ENCODE data around the gene SORT1.
"Not testable (repeated sequence)": the region's sequence is repeated elsewhere in the genome, so short reads cannot be mapped to it uniquely, and the experiment has no call there.

Gene SORT1

DNA sequence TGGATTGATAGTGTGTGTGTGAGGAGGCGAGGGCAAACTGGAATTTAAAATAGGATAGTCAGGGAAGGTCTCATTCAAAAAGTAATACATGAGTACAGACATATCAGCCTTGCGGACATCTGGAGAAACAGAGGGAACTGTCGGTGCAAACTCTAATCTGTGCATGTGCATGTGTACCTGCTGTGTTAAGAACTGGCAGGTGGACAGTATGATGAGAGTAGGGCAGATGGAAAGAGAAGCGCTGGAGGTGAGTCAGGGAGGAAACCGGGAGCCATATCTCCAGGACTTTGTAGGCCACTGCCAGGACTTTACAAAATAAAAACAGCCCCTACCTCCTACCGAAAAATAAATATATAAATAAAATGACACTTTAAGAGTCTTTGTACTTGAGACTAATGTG lies 59.6 kb downstream of the SORT1 start:
- DNase-seq, result no peak

DNA sequence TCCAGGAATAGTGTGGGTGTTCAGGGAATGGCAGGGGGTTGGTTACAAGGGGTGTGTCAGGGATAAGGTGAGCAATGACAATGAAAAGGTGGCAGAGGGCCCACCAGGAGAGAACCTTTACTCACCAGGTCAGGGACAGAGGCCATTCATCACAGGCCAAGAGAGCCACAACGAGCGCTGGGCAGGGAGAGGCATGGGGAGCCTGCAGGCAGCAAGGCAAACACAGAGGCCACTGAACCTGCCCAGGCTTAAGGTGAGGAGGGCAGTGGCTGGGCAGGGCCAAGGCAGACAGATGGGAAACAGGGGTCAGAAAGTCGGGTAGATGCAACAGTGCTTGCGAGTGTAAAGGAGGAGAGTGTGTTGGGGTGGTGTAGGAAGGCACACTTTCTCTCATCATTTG lies 62.6 kb downstream of the SORT1 start:
- no peak for DNase-seq

DNA sequence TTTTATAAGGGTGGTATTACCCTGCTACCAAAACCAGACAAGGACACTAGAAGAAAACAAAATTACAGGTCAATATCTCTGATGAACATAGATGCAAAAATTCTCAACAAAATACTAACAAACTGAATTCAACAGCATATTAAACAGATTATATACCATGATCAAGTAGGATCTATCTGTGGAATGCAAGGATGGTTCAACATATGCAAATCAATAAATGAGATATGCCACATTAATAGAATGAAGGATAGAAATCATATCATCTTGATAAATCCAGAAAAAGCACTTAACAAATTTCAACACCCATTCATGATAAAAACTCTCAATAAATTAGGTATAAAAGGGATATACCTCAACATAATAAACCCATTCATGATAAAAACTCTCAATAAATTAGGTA lies 66.6 kb downstream of the SORT1 start:
- DNase-seq, result no peak

DNA sequence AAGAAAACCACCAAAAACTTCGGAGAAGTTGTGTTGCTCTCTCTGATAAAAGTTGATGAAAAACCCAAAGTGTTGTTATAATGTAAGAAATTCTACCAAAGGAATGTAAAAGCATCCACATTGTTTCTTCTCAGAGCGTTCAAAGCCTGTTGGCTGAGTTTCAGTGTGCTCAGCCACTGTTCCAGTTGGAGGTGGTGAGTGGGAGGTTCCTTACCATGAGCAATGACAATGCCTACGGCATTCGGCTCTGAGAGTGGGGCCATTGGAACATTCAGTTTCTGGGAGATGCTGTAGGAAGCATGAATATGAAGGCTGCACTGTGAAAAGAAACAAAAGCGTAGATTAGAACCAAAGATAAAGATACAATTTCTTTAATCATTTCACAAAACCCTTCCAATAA lies 70.4 kb downstream of the SORT1 start:
- DNase-seq, result no peak

DNA sequence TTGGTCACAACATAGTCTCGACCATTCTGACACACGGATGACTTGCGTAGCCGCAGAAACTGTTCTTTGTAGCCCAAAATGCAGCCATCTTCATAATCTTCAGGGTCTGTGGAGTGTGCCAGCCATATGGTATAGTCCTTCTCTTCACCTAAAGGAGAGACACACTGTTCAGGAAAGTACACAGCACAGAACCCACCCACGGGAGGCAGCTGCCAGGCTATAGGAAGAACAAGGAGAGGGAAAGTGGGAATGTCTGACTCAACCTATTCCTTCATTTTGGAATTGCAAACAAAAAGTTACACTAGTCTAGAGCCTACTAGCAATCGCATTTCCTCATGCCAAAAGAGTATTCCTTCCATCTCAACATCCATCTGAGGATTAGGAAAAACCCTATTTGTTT lies 74.7 kb downstream of the SORT1 start:
- no peak for DNase-seq

DNA sequence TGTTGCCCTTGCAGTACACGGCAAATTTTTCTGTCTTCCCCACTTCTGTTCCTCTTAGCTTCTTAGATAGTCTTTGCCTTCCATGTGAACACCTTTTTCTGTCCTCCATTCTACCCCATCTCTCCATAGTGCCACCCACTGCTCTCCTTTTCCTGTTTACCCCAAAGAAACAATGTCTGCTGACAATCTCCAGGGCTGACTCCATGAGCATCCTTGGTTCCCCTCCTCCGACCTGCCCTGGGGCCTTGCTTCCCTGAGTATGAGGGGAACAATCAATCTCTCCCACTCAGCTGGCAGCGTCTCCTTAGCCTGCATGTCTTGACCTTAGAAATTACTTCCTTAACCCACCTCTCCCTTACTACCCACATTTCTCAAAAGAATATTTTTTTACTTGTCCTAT lies 78.6 kb downstream of the SORT1 start:
- no peak for DNase-seq

DNA sequence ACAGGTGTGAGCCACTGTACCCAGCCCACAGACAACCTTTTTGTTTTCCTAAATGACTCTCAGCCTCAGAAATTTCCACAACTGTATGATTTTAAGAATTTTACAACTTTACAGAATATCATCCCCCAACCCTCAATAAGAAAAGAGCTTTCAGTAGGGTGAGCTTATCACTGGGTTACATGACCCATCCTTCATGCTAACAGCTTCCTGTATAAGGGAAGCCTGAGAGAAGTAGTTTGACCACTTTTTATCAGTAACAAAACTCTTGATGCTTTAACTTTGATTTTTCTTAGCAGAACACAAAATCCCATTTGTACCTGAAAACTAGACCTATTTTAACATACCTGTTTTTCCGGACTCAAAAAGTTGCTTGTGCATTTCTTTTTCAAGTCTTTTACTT lies 81.2 kb downstream of the SORT1 start:
- no peak for DNase-seq

DNA sequence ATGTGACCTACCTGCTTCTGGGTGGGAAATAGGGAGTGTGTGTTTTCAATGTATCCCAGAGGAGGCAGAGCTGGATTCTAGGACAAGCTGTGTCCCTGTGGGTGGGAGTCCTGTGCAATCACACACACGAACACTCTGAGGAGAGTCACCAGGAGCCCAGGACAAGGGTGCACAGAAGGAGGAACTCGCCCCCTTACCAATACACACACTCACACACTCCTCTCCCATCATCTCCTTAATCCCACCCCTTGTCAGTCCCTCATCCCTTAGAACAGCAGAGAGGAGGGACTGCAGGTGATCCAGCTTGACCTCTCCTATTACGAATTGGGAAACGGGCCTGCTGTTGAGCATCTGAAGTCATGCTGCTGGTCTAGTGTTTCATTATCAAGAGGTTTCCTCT lies 82.4 kb downstream of the SORT1 start:
- no peak for DNase-seq

DNA sequence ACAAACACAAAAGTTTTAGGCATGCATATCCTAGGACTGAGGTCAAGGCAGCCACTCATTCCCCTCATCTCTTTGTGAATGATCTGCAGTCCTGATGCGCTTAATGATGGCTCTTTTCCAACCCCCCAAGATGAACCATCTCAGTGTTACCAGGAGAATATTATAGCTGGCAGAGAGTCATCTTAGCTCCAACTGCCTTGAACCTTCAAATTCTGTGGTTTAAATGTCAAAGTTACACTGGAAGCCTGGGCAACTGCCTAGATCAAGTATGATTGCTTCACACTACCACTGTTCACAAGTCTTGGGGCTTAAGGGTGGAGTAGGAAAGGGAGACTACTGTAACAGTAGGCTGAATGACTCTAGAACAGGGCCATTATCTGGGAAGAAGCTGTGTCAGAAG lies 82.9 kb downstream of the SORT1 start:
- DNase-seq, result no peak

DNA sequence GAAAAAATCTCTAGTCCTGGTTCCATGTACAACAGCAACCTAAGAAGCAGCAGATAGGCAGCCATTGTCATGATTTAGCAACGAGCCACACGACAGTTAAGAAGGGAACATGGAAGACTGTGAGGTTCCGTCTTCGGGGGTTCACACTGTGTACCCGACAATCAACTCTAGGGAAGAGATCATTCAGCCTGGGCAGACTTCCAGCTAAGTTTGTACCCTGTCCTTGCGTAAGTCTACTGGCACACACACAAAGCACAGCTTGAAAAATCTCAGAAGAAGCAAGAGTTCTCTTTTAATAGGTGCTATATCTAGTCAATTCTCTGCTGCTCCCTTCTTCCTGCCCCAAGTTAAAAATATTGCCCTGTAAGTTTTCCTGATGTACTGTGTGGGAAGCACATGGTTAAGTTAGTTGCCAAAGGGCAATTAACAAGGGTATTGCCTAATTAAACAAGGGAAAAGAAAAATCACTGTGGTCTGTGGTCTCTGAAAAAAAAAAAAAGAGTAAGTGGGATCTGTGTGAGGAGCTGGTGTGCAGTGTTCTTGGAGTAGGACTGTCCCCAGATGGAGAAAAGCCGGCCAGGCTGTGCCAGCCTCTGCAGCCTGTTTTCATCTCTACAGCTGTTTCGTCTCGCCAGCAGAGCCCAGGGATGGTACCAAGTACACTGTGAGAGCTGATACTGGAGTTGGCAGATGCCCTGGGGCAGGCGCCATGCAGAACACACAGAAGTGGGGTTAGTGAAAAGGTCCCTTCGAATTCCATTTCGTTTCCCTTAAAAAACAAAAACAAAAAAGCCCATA lies 84.5 kb downstream of the SORT1 start:
- no peak for DNase-seq

DNA sequence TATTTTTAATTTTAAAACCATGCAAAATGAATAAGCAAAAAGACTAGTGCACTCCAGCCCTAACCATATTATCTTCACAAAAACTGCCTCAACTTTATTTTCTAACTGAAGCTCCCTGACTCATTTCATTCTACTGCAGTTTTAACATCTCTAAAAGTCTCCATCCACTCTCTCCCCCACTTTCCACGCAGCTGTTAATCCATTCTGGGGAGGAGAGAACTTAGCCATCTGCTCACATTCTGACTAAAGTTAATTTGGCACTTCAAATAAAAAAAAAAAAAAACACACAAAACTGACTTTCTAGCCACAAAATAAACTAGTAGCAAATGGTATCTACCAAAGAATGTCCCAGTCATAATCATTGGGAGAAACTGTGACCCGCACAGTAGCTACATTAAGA lies 85.5 kb downstream of the SORT1 start:
- no peak for DNase-seq

DNA sequence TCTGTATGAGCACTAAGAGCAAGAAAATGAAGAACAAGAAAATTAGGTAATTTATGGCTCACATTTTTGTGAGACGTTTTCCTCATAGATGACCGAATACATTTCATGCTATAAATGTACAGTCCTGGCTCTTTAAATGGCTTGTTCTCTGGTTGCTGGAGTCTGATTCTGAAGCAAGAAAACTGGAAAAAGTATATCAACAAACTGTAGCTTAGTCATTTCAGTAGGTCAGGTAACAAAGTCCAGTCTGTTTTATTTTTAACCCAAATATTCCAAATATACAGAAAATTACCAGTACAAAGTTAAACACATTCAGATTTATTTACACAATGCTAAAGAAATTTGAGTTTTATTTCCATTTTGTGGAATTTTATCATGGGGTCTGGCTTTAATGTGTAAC lies 88.4 kb downstream of the SORT1 start:
- DNase-seq, result no peak

DNA sequence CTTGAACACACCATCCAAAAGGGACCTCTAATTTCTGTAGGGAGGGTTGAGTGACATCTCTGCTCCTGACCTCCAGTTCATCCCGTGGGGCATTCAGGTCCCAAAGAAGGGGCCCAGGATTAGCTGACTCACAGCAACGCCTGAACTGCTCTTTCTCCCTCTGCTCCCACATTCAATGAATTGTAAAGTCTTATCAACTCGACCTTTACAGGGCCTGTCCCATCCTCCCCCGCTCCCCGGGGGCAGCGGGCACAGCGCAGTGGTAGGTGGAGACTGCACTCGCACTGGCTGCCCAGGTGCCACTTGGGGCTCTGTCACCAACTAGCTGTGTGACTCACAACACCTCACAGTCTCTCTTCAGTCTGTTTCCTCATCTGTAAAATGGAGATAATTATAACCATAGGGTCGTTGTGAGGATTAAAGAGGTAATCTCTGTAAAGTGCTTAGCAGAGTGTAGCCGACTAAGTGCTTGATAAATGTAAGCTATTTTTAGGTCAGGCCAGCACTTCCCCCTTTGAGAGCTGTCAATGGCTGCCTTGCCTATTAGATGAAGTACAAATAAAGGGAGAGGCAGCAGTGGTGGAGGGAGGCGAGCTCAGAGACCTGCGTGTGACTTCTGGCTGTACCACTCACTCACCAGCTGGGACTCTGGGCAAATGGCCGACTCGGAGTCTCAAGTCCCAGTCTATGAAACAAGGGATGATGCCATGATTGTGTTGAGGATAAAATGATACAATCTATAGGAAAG lies 90.3 kb downstream of the SORT1 start:
- DNase-seq, result no peak

DNA sequence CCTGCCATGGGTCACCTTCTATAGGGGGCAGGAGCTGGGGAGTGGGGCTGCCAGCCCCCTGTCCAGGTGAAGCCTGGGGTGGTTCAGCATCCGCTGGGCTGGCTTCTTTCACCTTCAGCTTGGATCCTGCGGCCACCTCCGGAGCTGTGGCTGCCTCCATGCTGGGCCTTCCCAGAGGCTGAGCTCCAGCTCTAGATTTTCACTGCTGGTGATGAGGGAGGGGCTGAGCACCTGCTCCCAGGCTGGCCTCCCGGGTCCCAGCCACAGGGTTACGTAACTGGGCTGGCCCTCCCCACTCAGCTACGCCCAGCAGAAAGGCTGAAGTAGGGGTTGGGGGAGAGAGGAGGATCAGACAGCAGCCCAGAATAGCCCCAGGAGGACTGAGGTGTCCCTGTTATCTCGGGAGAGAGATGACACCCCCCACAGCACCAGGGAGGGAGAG lies 90.9 kb downstream of the SORT1 start, which contains the start of gene MYBPHL:
TSS of gene MYBPHL (minus strand) at position 180 of the 442 bp plus-strand sequence. CDS start at position 160, 20 bp downstream.
- DNase-seq, result no peak

DNA sequence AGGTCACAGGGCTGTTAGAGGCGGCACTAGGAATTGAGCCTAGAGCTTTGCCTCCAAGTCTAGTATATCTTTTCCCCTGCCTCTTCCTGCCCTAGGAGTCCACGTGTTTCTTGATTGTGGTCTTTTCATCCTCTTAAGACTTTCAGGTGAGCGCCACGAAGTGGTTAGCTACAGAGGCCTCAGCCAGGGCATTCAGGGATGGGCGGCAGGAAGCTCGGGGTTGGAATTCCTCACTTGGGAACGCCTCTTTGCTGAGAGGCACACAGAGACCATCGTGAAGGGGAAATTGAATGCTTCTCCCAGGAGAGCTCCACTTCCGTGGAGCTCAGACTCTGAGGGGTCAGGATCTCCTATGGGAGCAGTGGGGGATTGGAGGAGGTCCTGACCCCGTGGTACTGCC lies 91.7 kb downstream of the SORT1 start:
- DNase-seq, result not testable (repeated sequence)

DNA sequence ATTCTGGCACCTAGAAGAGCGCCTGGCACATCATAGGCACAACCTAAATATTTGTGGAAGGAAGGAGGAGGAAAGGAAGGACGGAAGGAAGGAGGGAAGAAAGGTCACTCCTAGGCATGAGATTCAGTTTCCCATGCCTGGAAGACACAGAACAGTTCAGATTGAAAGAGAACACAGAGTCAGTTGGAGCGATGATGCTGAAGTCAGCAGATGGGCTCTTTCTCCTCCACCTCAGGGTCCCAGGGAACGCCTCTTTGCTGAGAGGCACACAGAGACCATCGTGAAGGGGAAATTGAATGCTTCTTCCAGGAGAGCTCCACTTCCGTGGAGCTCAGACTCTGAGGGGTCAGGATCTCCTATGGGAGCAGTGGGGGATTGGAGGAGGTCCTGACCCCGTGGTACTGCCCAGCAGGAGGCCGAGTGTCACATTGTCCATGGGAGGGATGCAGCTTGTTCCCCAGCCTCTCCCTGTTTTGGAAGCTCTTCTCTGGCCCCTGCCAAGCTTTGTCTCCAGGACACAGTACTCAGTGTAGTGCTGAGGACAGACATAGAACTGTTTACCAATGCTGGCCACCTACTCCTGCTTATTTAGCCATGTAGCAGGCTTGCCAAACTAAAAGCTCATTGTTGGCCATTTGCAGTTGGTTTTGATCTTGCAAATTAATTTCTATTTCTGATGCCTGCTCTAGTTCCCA lies 93.3 kb downstream of the SORT1 start:
- no peak for DNase-seq

DNA sequence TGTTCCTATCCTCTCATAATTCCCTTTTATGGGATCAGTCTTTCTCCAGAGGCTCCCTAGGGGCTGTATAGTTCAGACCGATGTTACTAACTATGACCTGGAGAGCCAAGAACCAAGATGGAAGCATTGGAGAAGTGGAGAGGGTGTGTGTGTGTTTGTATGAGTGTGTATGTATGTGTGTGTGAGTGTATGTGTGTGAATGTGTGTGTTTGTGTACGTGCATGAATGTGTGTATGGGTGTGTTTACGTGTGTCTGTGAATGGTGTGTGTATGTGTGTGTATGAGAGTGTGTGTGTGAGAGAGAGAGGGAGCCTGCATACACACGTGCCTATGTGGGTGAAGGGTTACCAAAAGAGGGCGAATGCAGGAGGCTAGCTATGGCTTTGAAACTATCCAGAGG lies 95.8 kb downstream of the SORT1 start:
- no peak for DNase-seq

DNA sequence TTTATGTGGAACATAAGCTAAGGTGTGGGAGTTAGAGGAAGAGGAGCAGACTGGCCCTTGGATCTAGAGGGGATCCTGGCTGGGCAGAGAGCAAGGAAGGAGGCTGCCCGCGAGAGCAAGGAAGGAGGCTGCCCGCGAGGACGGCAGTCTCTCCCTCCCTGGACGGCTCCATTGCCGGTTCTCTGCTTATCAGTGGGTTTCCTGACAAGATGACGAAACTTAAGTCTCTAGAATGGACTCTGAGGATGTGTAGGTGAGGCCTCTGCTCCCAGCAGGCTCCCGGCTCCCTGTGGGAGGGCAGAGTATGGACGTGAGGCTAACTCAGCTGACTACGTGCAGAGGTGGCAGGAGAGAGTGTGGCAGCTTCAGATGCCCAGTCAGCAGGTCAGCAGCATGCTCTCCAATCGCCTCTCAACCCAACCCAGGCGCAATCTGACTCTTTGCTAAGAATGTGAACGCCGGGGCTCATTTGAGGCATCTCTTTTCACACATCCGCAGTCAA lies 97.0 kb downstream of the SORT1 start:
- no peak for DNase-seq

DNA sequence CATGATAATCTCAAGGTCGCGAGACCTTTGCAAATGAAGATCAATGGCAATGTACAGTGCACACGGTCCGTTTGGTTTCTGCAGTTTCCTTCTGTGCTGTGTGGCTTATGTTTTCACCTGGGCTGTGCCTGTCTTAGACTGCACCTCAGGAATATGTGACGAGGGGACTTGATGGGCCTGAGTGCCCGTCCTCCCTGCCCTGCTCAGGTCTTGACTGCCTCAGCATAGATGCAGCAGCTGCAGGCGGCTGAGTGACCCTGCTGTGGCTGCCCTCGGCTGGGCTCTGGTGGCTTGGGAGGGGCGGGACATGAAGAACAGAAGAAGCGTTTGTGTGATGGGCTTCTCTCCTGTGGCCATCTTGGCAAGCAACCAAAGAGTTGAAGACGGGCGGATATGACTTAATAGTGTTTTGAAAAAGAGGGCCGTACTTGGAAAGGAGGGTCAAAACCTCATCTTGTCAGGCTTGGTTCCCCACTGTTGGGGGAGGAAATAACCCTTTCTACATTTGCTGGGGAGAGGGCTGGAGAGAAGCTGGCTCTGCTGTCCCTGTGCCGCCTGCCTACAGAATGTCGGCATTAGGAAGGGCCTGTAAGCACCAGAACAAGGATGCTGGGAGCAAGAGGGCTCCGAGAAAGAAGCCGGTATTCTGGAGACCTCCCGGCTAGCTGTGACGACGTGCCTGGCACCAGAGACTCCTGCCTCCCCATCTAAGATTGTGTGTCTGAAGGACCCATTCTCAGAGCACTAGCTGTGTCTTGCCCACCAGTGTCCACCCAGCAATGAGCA lies 98.0 kb downstream of the SORT1 start:
- no peak for DNase-seq

DNA sequence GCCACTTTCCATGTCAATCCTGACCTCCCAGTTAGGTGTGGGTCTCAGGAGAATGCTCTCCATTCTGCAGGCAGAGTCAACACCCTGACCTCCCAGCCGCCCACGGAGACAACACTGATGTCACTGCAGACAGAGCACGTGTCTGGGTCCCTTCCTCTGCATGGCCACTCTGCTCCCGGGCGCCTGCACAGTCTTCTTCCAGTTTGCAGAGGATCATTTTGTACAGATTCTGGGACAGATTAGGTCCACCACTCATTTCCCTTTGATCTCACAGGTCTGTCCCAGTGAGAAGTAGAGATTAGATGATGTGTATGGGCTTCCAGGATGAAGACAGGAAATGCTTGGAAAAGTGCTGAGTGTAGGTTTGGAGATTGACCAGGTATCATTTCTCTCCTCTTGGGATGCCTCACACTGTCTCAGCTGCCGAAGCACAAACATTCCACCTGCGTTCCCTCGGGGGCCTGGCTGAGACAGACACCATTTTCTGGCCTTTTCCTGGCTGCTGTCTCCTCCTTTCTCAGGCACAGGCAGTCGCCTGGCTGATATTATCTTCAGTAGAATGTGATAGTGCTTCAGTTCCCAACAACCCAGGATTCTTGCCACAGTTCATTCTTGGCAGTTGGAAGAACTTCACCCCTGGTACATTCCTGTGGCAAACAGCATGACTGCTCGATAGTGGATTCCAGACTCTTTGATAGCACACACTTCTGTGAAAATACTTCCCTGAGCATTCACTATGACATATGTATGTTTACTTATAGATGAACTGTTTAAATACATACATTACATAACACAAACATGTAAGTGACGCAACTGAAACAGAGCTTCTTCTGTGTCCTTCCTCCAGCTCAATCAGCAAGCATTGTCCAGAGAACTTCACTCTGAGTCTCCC lies 98.8 kb downstream of the SORT1 start:
- no peak for DNase-seq

DNA sequence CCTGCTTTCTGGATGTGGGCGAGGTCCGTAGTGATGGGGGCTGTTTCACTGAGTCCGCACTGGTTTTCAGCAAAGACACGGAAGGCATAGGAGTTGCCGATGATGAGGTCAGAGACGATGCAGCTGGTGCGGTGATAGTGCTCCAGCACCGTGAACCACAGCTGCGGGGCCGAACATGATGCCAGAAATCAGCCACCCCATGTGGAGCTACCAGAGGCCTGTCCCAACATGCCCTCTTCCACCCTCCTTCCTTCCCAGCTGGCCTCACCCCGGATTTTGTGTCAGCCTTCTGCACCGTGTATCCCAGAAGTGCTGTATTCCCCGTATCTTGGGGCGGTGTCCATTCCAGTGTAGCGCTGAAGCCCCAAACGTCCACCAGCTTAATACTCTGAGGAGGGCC lies 100.9 kb downstream of the SORT1 start:
- DNase-seq, result no peak

Data from activated gamma-delta T cell (primary cell).